GM20000 (cell line): Measurements from ENCODE around the gene LHFPL6.

ENCODE experiments used
- DNase-seq: peaks from one replicate; pipeline ENCODE4 v3.0.0; 2012; ENCODE audit warnings: low spot score
- TF ChIP-seq, protein P1 (sequence below): IDR thresholded peaks from 2 replicates; pipeline ENCODE4 v1.5.1; 2012; ENCODE audit warnings: mild to moderate bottlenecking, control low read depth; ENCODE audit errors: extremely low read depth, missing control alignments

The LHFPL6 gene

GRCh38 chr13:39585219-39585618 lies 17.8 kb downstream of the LHFPL6 start:
- TF ChIP-seq, protein P1, sequence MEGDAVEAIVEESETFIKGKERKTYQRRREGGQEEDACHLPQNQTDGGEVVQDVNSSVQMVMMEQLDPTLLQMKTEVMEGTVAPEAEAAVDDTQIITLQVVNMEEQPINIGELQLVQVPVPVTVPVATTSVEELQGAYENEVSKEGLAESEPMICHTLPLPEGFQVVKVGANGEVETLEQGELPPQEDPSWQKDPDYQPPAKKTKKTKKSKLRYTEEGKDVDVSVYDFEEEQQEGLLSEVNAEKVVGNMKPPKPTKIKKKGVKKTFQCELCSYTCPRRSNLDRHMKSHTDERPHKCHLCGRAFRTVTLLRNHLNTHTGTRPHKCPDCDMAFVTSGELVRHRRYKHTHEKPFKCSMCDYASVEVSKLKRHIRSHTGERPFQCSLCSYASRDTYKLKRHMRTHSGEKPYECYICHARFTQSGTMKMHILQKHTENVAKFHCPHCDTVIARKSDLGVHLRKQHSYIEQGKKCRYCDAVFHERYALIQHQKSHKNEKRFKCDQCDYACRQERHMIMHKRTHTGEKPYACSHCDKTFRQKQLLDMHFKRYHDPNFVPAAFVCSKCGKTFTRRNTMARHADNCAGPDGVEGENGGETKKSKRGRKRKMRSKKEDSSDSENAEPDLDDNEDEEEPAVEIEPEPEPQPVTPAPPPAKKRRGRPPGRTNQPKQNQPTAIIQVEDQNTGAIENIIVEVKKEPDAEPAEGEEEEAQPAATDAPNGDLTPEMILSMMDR = no peak
- DNase-seq = no peak

DNA sequence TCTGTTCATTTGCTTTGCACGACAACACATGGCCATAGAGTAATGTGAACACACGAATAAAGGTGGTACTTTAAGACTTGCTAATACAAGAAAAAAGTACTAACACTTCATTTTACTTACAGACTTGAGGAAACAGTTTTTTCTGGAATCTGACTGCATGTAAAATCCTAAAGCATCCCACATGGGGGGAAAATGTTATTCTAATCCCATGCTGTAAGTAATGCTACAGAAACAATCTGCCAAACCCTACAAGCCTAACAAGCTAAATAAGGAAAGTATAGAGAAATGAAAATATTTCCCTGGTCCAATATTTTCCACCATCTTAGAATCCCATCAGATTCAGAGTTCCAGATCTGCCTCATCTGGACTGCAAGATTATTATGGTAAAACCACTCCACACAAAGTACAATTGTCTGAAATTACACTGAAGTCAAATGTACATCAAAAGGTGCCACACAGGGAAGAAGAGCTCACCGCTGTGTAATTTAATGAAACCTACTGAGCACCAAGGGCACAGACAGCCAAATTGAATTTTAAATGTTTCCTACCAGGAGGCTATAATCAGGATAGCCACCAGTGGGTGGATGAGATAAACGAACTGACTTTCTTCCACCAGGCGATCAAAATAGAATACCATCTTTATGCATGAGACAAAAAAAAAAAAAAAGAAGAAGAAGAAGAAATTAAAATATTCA lies 22.0 kb downstream of the LHFPL6 start:
- TF ChIP-seq, protein P1 = no peak
- DNase-seq = no peak

DNA sequence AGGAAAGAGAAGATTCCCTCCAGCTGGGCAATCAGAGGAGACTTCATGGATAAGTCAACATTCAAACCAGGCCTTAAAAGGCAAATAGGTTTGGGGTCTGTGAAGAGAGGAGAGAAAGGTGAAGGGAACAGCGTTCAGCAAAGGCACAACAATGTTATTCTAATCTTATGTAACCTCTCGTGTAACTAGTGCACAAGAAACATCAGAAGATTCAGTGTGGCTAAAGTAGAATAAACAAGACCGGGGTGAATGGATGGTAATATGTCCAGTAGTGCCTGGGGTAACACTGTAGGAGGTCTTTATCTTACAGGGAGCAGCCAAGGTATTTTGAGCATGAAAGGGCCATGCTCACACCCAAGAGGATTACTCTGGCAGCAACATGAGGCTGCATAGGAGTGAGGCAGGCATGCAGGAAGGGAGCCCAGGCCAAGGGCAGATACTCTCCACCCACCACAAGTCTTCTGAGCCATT lies 24.1 kb downstream of the LHFPL6 start:
- TF ChIP-seq, protein P1 = no peak
- DNase-seq = no peak

DNA sequence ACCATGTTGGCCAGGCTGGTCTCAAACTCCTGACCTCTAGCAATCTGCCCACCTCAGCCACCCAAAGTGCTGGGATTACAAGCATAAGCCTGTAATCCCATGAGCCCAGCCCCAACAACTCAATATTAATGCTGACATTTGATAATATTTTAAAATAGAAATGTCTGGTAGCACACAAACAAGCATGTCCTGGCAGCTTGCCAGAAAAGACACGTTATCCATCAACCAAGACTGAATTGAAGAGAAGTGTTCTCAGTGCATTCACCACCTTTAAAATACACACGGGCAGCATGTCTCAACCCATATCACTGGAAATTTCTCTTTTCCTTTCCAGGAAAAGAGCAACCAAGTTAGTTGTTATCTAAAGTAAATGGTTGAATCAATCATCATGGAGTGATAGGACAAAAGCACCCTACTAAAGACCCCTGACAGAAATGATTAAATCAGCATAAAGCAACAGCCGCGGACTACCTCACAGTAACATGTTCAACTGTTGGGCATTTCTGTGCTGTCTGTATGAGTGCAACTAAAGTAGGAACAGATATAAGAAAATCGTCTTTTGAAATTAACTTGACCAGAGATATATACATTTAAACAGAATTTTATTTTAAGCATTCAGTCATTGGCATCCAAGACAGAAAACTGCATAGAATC lies 25.0 kb downstream of the LHFPL6 start:
- DNase-seq = no peak
- TF ChIP-seq, protein P1 = no peak

GRCh38 chr13:39577203-39577602 lies 25.8 kb downstream of the LHFPL6 start:
- DNase-seq = no peak
- TF ChIP-seq, protein P1 = no peak

DNA sequence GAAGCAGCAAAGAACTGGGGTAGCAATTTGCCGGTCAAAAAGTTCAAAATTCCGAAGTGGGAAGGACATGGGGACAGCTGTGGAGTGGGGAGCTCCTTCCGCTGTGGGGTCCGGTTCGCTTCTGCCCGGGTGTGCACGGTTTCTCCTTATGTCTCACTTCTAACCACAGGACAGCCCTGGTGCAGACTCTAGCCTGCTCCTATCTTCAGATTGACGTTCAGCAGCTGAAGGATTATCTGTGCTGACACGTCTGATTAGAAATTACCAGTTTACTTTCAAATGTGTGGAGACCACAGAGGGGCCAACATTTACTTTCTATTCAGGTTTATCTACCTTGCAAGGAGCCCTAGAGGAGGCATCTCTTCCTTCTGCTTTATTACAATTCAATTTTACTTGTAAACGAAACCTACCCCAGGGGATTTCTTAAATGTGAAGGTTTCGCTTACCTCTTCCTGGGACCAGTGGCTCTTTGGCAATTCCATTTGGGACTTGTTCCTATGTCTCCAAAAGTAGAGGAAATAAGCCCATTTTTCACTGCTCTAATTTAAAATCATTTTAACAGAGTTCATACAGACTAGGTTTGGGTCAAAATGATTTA lies 27.3 kb downstream of the LHFPL6 start:
- TF ChIP-seq, protein P1 = no peak
- DNase-seq = no peak

- DNase-seq = no peak
- TF ChIP-seq, protein P1 = no peak
Observed at GRCh38 chr13:39571502-39572092, 31.4 kb downstream of the LHFPL6 start.
